Measurements from ENCODE around the gene CENPL.
"Not testable (repeated sequence)": the region's sequence is repeated elsewhere in the genome, so short reads cannot be mapped to it uniquely, and the experiment has no call there.

CENPL gene

DNA sequence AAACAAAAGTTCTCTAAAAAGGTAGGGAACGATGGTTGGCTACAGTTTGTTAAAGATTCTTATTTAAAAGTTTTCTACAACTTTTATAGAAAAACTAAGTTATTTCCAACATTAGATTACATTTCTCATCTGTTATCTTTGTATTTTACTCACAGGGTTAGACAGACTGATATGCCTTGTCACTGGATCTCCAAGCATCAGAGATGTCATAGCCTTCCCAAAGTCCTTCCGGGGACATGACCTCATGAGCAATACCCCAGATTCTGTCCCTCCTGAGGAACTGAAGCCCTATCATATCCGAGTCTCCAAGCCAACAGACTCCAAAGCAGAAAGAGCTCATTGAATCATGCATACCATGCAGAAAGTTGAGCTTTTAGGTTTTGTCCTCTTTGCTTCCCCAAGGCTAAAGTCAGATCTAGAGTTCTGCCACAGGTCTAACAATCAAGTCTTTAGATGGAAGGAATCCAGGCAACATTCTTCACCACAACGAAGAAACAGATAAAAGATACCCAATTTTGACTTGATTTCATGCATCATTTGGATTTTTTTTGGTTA, 32.8 kb upstream of the CENPL start:
- DNase-seq (ENCODE audit: low read depth), result peak; percentile 30

DNA sequence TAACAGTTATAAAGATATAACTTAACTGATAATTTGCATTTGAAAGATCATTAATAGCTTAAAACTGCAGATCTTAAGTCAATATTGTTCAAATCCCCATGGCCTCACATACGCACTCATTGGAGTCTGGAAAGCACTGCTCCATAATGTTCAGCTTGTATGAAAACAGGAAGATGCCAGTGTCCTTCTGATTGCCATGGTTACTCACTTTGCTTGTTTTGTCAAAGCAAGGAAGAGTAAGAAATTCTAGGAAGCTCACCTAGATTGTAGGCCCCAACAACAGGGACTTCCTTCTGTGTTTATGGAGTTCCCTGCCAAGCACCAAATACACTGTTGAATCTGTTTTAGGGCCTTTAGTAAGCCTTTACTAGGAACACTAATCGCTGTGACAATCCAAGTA, 32.2 kb upstream of the CENPL start:
- DNase-seq (ENCODE audit: low read depth), result peak; percentile 21

DNA sequence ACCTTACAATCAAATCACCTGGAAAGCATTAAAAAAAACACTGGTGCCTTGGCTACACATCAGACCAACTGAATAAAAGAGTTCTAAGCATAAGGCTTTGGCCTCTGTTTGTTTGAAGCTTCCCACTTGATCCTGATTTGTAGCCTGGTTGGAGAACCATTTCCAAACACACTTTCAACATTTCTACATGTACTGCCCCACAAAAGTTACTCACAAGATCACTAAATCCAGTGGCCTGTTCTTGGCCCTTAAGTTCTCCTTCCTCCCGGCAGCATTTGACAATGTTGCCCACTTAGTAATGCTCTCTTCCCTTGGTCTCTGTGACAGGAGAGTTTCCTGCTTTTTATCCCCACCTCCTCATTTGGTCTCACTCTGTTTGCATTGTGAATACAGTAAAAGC, 31.3 kb upstream of the CENPL start:
- no peak for DNase-seq (ENCODE audit: low read depth)

DNA sequence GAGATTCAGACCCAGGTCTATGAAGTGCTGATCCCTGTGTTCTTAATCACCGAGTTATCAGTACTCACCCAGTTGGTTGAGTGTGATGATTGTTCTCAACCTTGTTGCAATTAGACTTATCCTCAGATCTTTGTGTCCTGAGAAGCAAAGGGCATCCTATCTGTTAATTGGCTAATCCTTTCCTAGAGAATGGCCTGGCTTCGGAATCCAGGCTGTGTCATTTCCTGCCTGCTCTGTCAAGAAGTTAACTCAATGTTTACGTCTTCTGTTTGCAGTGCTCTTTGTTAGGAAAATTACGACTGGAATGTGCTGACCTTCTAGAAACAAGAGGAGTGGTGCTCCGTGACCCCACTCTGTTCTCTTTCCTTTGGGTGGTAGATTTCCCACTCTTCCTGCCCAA, 28.4 kb upstream of the CENPL start:
- DNase-seq (ENCODE audit: low read depth), result peak; percentile 88

DNA sequence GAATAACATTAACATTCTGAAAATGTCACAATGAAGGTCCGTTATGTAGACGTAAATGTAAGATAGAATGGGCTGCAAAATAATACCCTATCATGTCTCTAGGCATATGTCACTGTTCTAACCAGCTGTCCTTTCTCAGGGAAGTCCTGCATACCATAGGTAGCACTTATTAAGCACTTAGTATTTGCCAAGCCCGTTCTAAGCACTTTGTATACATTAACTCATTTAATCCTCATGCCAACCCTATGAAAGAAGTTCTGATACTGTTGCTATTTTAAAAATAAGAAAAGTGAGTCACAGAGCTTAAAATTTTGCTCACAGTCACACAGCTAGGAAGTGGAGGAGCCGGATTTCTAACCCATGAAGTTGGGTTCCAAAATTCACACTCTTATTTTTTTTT, 27.4 kb upstream of the CENPL start:
- DNase-seq (ENCODE audit: low read depth), result peak; percentile 27

DNA sequence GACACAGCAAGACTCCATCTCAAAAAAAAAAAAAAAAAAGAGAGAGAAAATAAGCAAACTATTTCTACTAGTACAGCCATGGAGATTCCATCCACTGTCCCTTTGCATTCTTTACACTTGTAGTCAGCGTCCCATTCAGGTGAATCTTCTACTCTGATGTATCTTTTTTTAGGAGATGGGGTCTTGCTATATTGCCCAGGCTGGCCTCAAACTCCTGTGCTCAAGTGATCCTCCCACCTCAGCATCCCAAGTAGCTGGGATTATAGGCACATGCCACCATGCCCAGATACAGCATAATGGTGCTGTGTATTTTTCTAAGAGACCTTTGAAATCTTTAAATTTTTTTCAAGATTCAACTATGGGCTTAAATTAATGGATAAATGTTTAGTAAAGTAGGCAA, 8.1 kb upstream of the CENPL start:
- DNase-seq (ENCODE audit: low read depth), result no peak

DNA sequence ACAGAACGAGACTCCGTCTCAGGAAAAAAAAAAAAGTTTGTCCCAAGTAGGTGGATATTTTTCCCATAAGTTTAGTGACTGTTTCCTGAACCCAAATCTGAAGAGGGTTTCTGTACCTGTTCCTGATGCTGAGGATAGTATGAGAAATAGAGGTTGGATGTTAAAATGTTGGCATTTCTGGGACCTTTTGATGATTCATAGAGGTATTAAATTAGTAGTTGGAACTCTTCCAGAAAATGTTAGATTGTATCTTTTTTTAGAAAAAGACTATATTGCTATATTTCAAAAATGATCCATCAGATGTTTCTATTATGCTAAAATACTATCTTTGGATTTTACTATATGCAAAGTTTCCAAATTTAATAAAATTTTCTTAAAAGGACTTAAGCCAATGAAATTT, 2.9 kb upstream of the CENPL start:
- peak; percentile 8 for DNase-seq (ENCODE audit: low read depth)

DNA sequence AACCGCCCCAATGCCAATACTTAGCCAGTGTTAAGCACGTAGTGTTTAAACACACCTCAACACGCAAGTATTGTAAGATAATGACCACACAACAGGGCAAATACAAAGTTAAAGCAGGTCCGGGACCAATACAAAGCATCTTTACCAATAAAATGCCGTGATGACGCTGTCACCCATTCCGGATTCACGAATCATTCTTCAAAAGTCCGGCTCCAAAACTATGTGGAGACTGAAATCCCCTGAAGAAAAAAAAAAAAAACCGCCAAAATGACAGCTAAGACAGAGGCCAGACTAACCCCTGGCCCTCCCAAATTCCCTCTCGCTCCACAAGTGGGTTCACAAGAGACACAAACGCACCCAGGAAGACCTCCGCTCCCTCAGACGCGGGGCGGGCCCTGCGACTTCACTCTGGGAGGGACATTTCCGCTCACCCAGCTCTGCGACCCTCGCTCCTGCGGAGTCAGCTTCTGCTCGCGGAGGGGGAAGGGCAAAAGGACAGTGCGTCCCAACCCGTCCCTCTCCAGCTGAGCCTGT, 835 bp downstream of the CENPL start:
- peak; percentile 30 for DNase-seq (ENCODE audit: low read depth)

DNA sequence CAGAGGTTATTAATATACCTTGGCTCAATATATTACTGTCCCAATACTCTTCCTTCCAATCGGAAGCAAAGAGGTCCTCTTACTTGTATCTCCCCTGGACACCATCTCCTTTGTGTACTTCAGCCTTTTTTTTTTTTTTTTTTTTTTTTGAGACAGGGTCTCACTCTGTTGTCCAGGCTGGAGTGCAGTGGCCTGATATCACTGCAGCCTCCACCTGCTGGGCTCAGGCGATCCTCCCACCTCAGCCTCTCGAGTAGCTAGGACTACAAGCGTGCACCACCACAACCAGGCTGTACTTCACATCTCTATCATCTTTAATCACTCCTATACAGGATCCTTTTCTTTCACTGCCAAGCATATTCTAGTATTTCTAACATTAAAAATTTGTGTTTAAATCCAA, 3.0 kb downstream of the CENPL start:
- DNase-seq (ENCODE audit: low read depth), result no peak

DNA sequence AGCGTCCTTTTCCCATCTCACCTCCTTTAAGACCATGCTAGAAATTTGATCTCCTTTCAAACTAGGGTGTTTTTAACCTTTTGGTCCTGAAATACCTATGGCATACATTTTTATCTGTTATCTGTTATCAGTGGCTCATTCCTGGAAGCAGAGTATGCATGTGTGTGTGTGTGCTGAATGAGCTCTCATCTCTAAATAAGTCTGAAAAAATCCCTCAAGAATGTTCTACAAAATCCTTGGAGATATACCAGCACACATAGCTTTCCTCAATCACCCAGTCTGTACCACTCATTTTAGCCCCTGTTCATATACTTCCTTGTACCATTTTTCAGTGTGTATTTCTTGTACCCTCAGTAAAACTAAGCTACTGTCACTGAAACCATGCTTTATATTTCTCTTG, 6.2 kb downstream of the CENPL start:
- no peak for DNase-seq (ENCODE audit: low read depth)

DNA sequence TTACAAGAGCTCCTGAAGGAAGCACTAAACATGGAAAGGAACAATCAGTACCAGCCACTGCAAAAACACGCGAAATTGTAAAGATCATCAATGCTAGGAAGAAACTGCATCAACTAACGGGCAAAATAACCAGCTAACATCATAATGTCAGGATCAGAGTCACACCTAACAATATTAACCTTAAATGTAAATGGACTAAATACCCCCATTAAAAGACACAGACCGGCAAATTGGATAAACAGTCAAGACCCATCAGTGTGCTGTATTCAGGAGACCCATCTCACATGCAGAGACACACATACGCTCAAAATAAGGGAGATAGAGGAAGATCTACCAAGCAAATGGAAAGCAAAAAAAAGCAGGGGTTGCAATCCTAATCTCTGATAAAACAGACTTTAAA, 11.0 kb downstream of the CENPL start:
- DNase-seq (ENCODE audit: low read depth), result not testable (repeated sequence)

DNA sequence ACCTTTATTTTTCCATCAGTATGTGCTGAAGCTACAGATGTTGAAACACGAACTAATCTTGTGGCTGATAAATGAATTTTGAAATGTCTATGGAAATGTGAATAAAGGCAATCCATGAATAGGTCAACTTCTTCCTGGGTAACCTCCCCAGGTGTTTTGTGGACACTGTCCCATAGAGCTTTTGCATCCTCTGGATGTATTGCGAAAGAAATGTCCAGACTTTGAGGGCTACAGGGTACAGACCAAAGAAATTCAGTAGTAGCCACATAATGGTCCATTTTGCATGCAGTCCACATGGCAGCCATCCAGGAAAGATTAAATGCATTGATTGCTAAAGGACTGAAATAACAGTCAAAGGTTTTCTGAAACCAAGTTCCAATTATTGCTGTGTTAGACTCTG, 21.7 kb downstream of the CENPL start:
- DNase-seq (ENCODE audit: low read depth), result peak; percentile 35

DNA sequence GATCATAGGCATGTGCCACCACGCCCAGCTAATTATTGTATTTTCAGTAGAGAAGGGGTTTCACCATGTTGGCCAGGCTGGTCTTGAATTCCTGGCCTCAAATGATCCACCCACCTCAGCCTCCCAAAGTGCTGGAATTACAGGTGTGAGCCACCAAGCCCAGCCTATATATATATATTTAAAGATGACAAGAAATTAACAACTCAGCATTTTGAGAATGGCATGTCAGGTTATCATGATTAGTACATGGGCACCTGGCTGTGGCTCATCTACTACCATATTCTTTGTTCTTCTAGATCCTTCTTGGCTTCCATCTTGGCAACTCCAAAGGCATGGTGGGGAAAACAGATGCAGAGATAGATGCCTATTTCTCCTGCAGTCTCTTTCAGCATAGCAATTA, 24.7 kb downstream of the CENPL start:
- DNase-seq (ENCODE audit: low read depth), result not testable (repeated sequence)

DNA sequence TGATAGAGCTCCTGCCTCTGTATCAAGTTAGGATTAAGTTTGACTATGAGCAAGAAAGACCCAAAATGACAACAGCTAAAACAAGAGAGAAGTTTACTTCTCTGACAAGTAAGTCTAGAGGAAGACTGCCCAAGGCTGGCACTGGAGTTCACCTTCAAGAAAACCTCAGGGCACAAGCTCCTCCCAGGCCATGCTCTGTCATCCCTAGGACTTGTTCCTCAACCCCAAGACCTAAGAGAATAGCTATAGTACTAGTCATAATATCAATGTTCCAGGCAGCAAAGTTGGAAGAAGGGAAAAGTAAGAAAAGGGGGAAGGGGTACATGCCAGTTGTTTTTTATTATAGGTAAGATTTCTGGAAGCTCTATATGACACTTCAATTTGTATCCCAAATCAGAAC, 26.6 kb downstream of the CENPL start:
- DNase-seq (ENCODE audit: low read depth), result no peak

DNA sequence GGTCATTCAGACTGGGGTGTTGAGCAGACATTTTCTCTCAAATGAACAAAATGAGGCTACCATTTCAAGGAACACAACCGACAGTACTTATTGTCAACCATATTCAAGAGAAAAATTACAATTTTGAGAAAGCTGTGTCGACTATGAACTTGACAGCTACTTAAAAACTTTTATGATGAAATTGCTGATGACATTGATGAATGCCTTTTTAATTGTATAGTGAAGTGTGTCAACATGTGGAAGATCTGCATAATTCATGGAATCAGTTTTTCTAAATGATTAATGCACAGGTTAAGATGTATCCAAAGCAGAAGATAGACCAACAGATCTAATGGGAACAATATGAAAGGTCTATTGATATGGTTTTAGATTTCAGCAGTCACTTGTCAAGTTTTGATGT, 34.8 kb downstream of the CENPL start:
- DNase-seq (ENCODE audit: low read depth), result no peak

DNA sequence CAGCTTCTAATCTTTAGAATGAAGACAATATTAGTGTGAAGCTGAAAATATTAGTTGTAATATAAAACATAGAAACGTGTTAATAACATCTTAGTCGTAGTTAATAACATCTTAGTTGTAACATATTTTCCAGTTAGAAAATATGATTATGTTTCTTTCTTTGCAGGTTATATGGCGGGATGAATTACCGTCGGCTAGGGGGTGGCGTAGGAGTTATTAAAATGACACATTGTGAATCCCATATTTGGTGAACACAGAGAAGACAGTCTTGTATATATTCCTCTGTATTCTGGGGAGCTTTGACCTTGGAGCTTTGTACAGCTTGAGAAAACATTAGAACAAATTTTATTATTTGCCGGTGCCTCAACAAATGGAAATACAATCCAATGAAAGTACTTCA, 39.7 kb downstream of the CENPL start:
- DNase-seq (ENCODE audit: low read depth), result no peak

DNA sequence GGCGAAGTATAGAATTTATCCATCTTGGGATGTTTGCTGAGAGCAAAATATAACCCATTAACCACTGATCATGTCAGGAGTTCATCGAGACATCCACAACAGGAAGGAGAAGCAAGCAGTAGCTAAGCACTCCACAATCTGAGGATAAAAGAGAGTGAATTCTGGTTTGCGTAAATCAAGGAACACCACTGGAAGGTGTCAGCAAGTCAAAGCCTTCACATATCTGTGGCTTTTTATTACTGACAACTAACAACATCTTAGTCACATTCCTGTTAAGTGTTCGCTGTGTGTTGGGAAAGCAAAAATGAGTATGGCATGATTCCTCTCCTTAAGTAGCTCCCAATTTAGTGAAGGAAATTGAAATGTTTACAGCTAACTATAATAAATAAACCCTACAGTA, 44.7 kb downstream of the CENPL start:
- no peak for DNase-seq (ENCODE audit: low read depth)

DNA sequence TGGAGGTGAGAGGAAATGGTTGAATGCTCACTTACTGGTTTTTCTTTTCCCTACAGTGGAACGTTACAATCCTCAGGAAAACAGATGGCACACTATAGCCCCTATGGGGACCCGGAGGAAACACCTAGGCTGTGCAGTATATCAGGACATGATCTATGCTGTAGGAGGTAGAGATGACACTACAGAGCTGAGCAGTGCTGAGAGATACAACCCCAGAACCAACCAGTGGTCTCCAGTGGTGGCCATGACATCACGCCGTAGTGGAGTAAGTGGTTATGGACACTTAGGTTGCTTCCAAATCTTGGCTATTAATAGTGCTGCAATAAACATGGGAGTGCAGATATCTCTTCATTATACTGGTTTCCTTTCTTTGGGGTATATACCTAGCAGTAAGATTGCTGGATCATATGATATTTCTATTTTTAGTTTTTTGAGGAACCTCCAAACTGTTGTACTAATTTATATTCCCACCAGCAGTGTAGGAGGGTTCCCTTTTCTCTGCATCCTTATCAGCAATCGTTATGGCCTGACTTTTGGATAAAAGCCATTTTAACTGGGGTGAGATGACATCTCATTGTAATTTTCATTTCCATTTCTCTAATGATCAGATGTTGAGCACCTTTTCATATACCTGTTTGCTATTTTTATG, 49.0 kb downstream of the CENPL start:
- no peak for DNase-seq (ENCODE audit: low read depth)

DNA sequence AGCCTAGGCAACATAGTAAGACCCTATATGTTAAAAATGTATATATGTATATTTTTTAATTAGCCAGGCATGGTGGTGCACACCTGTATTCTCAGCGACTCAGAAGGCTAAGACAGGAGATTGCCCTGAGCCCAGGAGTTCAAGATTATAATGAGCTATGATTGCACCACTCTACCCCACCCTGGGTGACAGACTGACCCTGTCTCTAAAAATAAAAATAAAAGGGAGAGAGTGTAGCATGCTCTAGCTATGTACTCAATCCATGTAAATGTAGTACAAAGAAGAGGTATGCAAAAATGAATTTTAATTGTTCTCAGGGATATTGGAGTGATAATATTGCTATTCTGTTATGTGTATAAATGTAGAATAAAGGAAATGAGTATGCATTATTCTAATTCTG, 53.1 kb downstream of the CENPL start:
- no peak for DNase-seq (ENCODE audit: low read depth)

DNA sequence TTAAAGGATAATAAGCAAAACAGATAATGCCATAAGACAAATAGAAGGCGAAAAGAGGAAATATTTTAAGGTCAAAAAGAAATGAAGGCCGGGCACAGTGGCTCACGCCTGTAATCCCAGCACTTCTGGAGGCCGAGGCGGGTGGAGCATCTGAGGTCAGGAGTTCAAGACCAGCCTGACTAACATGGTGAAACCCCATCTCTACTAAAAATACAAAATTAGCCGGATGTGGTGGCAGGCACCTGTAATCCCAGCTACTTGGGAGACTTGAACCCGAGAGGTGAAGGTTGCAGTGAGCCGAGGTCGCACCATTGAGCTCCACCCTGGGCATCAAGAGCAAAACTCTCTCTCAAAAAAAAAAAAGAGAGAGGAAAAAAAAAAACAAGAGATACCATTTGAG, 54.4 kb downstream of the CENPL start:
- not testable (repeated sequence) for DNase-seq (ENCODE audit: low read depth)

DNA sequence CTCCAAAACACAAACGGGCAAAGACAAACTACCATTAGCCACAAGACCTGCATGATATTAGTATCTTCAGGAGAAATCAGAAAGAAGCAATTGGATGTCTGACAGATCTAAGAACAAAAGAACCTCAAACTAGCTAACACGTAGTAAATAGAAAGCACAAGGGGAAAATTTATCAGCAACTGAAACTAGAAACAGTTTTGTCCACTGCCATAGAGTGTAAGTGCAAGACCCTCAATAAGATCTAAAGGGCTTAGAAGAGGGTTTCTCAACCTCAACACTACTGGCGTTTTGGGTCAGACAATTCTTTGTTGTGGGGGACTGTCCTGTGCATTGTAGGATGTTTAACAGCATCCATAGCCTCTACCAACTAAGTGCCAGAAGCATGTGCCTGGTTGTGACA, 55.9 kb downstream of the CENPL start:
- no peak for DNase-seq (ENCODE audit: low read depth)

DNA sequence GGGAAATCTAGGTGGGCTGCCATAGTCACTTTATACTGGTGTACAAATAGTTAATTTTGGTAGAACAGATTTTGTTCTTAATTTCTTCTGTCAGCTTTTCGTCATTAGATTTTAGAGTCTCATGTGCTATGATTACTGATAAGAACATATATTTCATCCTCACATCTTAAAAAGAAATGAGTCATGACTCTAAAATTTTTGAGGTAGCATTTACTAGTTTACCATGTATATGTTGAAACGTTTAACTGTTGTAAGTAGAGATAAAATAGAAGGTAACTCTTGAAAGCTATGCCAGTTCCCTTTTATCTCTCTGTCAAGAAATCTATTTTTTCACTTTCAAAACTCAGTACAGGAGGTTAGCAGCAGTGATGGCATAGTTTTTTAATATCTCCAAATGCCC, 56.5 kb downstream of the CENPL start:
- DNase-seq (ENCODE audit: low read depth), result peak; percentile 4

DNA sequence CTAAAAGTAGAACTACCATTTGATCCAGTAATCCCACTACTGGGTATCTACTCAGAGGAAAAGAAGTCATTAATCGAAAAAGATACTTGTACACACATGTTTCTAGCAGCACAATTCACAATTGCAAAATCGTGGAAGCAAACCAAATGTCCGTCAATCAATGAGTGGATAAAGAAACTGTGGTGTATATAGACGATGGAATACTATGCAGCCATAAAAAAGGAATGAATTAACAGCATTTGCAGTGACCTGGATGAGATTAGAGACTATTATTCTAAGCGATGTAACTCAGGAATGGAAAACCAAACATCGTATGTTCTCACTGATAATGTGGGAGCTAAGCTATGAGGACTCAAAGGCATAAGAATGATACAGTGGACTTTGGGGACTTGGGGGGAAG, 60.4 kb downstream of the CENPL start:
- DNase-seq (ENCODE audit: low read depth), result not testable (repeated sequence)

DNA sequence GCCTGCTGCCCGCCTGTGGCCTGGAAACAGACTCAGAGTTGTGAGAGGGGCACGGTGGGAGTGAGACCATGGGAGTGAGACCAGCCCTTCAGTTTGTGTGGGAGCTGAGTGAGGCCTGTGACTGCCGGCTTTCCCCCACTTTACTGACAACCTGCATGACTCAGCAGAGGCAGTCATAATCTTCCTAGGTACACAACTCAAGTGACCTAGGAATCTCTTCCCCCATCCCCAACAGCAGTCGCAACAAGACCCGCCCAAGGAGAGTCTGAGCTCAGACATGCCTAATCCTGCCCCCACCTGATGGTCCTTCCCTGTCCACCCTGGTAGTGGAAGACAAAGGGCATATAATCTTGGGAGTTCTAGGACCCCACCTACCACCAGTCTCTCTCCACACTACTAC, 65.7 kb downstream of the CENPL start:
- DNase-seq (ENCODE audit: low read depth), result no peak

Data from iris pigment epithelial cell (primary cell).